MCF 10A (cell line): ENCODE data around the gene RSRC2. TPM values are rescaled to one million over a fixed set of nuclear protein-coding genes. Genes with fewer than 3 reads are reported as not detected.

ENCODE experiments used
- BruUV-seq: library from RNA; stranded (reverse); fragments of 400-500 nt; replicated peaks from 2 replicates; lab custom pipeline; 2021; lab: Mats Ljungman, UMichigan
- CTCF ChIA-PET: fragments of 300-600 bp; sonication (Branson Sonifier 250); formaldehyde crosslinking; extraction: SDS; loops from one replicate; lab custom pipeline; 2021; ENCODE audit warnings: antibody characterized with exemption, inconsistent platforms; lab: Yijun Ruan, JAX
- POLR2A ChIA-PET: fragments of 300-600, 350-650 bp; sonication (Branson Sonifier 250); formaldehyde crosslinking; extraction: SDS; loops from one replicate; lab custom pipeline; 2020; ENCODE audit warnings: antibody characterized with exemption, inconsistent platforms; lab: Yijun Ruan, JAX
- DNase-seq: peaks from one replicate; pipeline ENCODE4 v3.0.0-alpha.2; 2018; ENCODE audit not compliant: unreplicated experiment
- H3K27ac Mint-ChIP-seq: one replicate; pipeline ENCODE4 v1.8.0; 2022; ENCODE audit warnings: mild to moderate bottlenecking, low read depth, mixed read lengths; ENCODE audit not compliant: unreplicated experiment
- H3K27me3 Mint-ChIP-seq: one replicate; pipeline ENCODE4 v1.8.0; 2022; ENCODE audit warnings: mixed read lengths; ENCODE audit not compliant: insufficient read depth, unreplicated experiment
- H3K36me3 Mint-ChIP-seq: one replicate; pipeline ENCODE4 v1.8.0; 2022; ENCODE audit warnings: mild to moderate bottlenecking, moderate library complexity, mixed read lengths; ENCODE audit not compliant: insufficient read depth, unreplicated experiment
- H3K4me1 Mint-ChIP-seq: one replicate; pipeline ENCODE4 v1.8.0; 2022; ENCODE audit warnings: mixed read lengths; ENCODE audit not compliant: insufficient read depth, unreplicated experiment
- H3K4me3 Mint-ChIP-seq: one replicate; pipeline ENCODE4 v1.8.0; 2022; ENCODE audit warnings: mild to moderate bottlenecking, moderate library complexity, mixed read lengths; ENCODE audit not compliant: unreplicated experiment
- H3K9me3 Mint-ChIP-seq: one replicate; pipeline ENCODE4 v1.8.0; 2022; ENCODE audit warnings: mixed read lengths; ENCODE audit not compliant: unreplicated experiment
- CTCF ChIP-seq: fragments of 200-600 bp; IDR thresholded peaks from one replicate; pipeline ENCODE4 v1.8.0; 2022; ENCODE audit warnings: antibody characterized with exemption, mild to moderate bottlenecking; ENCODE audit not compliant: unreplicated experiment
- intact Hi-C: fragments of 100-400 bp; cut with micrococcal nuclease; formaldehyde crosslinking; loops from 2 replicates; pipeline ENCODE4 v1.14.1; 2022
- total RNA-seq: library from RNA; stranded (reverse); gene quantifications from 2 replicates; pipeline ENCODE4 v1.2.3, GENCODE V29; 2022

RSRC2 gene
- total RNA-seq, 1 experiment from 2014 or later, result 93.4 TPM

GRCh38 chr12:122545855-122546254 is 19.1 kb upstream of the RSRC2 start:
- intact Hi-C loops, result no loop called here
- no peak for TF ChIP-seq CTCF
- DNase-seq, result no peak
- peaks cover 35% of the 10 kb centered on the region for H3K36me3 Mint-ChIP-seq
- no peak overlapping the region for H3K4me3 Mint-ChIP-seq
- H3K27me3 Mint-ChIP-seq, result no peaks in the 10 kb centered on the region
- H3K4me1 Mint-ChIP-seq, result no peaks in the 10 kb centered on the region
- H3K9me3 Mint-ChIP-seq, result no peaks in the 10 kb centered on the region
- POLR2A ChIA-PET, result interaction anchor here (1.3 kb wide), 1 partner anchor 11 kb away, joined by 3 read pairs; no protein-coding TSS in a partner anchor
- BruUV-seq, result no TSS peak
- CTCF ChIA-PET, result no interaction called here
- no peak overlapping the region for H3K27ac Mint-ChIP-seq

GRCh38 chr12:122544537-122544936 is 17.8 kb upstream of the RSRC2 start:
- no peaks in the 10 kb centered on the region for H3K4me1 Mint-ChIP-seq
- CTCF ChIA-PET, result interaction anchor here (0.7 kb wide), 1 partner anchor 751 kb away, joined by 4 read pairs; the partner anchor contains the start of gene RHOF
- H3K27ac Mint-ChIP-seq, result no peak overlapping the region
- intact Hi-C loops, result no loop called here
- no peak for DNase-seq
- H3K27me3 Mint-ChIP-seq, result no peaks in the 10 kb centered on the region
- no peak overlapping the region for H3K4me3 Mint-ChIP-seq
- no TSS peak for BruUV-seq
- H3K9me3 Mint-ChIP-seq, result no peaks in the 10 kb centered on the region
- H3K36me3 Mint-ChIP-seq, result peaks cover 39% of the 10 kb centered on the region
- POLR2A ChIA-PET, result interaction anchor here (1.1 kb wide), 1 partner anchor 11 kb away, joined by 3 read pairs; no protein-coding TSS in a partner anchor
- TF ChIP-seq CTCF, result no peak

GRCh38 chr12:122538496-122538895 is 11.8 kb upstream of the RSRC2 start:
- POLR2A ChIA-PET, result interaction anchor here (0.6 to 4.3 kb wide), 4 partner anchors 10 to 128 kb away, joined by 3 to 34 read pairs (median 4); partner anchors contain the start of genes KNTC1, RSRC2 and ZCCHC8
- no peak for DNase-seq
- Mint-ChIP-seq H3K4me1 (no peaks in the 10 kb centered on the region), H3K36me3 (peaks cover 52% of the 10 kb centered on the region), H3K27ac (no peak overlapping the region), H3K27me3 (no peaks in the 10 kb centered on the region), H3K4me3 (no peak overlapping the region), H3K9me3 (no peaks in the 10 kb centered on the region)
- no peak for TF ChIP-seq CTCF
- CTCF ChIA-PET, result interaction anchor here (0.5 to 0.6 kb wide), 2 partner anchors 8 to 98 kb away, joined by 4 read pairs; no protein-coding TSS in a partner anchor
- intact Hi-C loops, result no loop called here
- BruUV-seq, result no TSS peak

- Mint-ChIP-seq H3K36me3 (peaks cover 53% of the 10 kb centered on the region), H3K27me3 (no peaks in the 10 kb centered on the region), H3K27ac (no peak overlapping the region), H3K9me3 (no peaks in the 10 kb centered on the region), H3K4me1 (no peaks in the 10 kb centered on the region), H3K4me3 (no peak overlapping the region)
- no TSS peak for BruUV-seq
- no peak for TF ChIP-seq CTCF
- ChIA-PET POLR2A (interaction anchor here (4.3 kb wide), 1 partner anchor 9 kb away, joined by 34 read pairs; the partner anchor contains the start of genes KNTC1 and RSRC2), CTCF (interaction anchor here (0.6 kb wide), 1 partner anchor 99 kb away, joined by 3 read pairs; no protein-coding TSS in a partner anchor)
- intact Hi-C loops, result no loop called here
- no peak for DNase-seq
Measured at GRCh38 chr12:122537021-122537420, 10.3 kb upstream of the RSRC2 start.
